Tibial nerve (tissue), 3 donors: ENCODE data around the gene MAP9.

Source experiments
- CTCF ChIP-seq, 5 experiments: fragments of 200-600 bp in 3 of 5; fragments of 450-650 bp in 2 of 5; sonication (generic) in 3 of 5; IDR thresholded peaks; one replicate each; pipeline ENCODE4 v1.5.1; 2016 to 2019; ENCODE audit warnings: antibody characterized with exemption in 5 of 5, mild to moderate bottlenecking in 3 of 5, moderate library complexity in 2 of 5
- POLR2A ChIP-seq, 2 donors: fragments of 450-650 bp; IDR thresholded peaks; one replicate each; pipeline ENCODE4 v1.6.1; 2017; ENCODE audit warnings: antibody characterized with exemption in 2 of 2, mild to moderate bottlenecking in 2 of 2, moderate library complexity in 2 of 2

- TF ChIP-seq CTCF (IDR thresholded peaks at IDR 0.05) = no peak
- no peak for TF ChIP-seq POLR2A (IDR thresholded peaks at IDR 0.05)
Observed at GRCh38 chr4:155392481-155393184, 15.9 kb upstream of the MAP9 start.
